Activated naive CD4-positive, alpha-beta T cell treated with anti-CD3 and anti-CD28 coated beads for 36 hours (primary cell): ENCODE results near the gene CEP250. TPM values are rescaled to one million over a fixed set of nuclear protein-coding genes. Genes with fewer than 3 reads are reported as not detected.

ENCODE experiments used
- CTCF ChIA-PET: fragments of 350-600 bp; sonication (Branson Sonifier 250); formaldehyde crosslinking; loops from one replicate; lab custom pipeline; 2021; ENCODE audit warnings: antibody characterized with exemption; lab: Charles Lee
- DNase-seq: peaks from one replicate; pipeline ENCODE4 v3.0.0-alpha.2; 2020
- H3K27ac Mint-ChIP-seq: one replicate; pipeline ENCODE4 v1.8.0; 2021; ENCODE audit warnings: mild to moderate bottlenecking, mixed read lengths
- H3K27me3 Mint-ChIP-seq: one replicate; pipeline ENCODE4 v1.8.0; 2021; ENCODE audit warnings: low read depth, mixed read lengths
- H3K36me3 Mint-ChIP-seq: one replicate; pipeline ENCODE4 v1.8.0; 2021; ENCODE audit warnings: low read depth, mixed read lengths
- H3K4me1 Mint-ChIP-seq: one replicate; pipeline ENCODE4 v1.8.0; 2021; ENCODE audit warnings: low read depth, mixed read lengths
- H3K4me3 Mint-ChIP-seq: one replicate; pipeline ENCODE4 v1.8.0; 2021; ENCODE audit warnings: mild to moderate bottlenecking, moderate library complexity, mixed read lengths
- H3K9me3 Mint-ChIP-seq: one replicate; pipeline ENCODE4 v1.8.0; 2021; ENCODE audit warnings: mixed read lengths
- intact Hi-C: fragments of 100-400 bp; cut with micrococcal nuclease; formaldehyde crosslinking; loops from one replicate; pipeline ENCODE4 v1.15.1; 2023
- total RNA-seq, 2 experiments: library from RNA; stranded (reverse); gene quantifications; one replicate each; pipeline ENCODE4 v1.2.3, GENCODE V29; 2021

Gene CEP250
- total RNA-seq, 2 experiments from 2014 or later, result 43.4 to 46.9 TPM

DNA sequence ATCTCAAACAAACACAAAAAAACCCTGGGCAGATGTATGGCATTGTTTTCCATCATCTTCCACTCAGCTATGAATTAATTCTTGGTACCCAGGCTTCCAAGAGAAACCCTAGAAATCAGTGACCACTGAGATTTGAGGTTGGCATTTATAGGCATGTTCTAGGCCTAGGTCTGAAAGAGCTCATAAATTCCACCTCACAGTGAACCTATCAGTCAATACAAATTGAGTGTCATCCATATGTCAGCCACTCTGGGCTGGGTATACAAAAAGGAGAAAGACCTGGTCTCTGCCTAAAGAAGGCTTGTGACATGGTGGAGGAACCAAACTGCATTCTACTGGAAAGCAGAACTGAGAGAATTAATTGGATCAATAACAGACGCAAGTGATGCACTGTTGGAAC lies 43.9 kb downstream of the CEP250 start:
- no peaks in the 10 kb centered on the region for H3K27me3 Mint-ChIP-seq
- H3K4me1 Mint-ChIP-seq, result no peaks in the 10 kb centered on the region
- DNase-seq, result no peak
- H3K4me3 Mint-ChIP-seq, result no peak overlapping the region
- CTCF ChIA-PET, result interaction anchor here (0.8 to 1.0 kb wide), 2 partner anchors 12 to 156 kb away, joined by 3 to 4 read pairs; no protein-coding TSS in a partner anchor
- H3K27ac Mint-ChIP-seq, result no peak overlapping the region
- intact Hi-C loops, result no loop called here
- no peaks in the 10 kb centered on the region for H3K9me3 Mint-ChIP-seq
- peaks cover 30% of the 10 kb centered on the region for H3K36me3 Mint-ChIP-seq

DNA sequence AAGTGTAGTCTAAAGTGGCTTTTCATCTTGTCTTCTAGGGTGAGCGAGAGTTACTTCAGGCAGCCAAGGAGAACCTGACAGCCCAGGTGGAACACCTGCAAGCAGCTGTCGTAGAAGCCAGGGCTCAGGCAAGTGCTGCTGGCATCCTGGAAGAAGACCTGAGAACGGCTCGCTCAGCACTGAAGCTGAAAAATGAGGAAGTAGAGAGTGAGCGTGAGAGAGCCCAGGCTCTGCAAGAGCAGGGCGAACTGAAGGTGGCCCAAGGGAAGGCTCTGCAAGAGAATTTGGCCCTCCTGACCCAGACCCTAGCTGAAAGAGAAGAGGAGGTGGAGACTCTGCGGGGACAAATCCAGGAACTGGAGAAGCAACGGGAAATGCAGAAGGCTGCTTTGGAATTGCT lies 47.0 kb downstream of the CEP250 start:
- CTCF ChIA-PET, result interaction anchor here (1.4 kb wide), 1 partner anchor 39 kb away, joined by 4 read pairs; no protein-coding TSS in a partner anchor
- no peaks in the 10 kb centered on the region for H3K9me3 Mint-ChIP-seq
- H3K36me3 Mint-ChIP-seq, result peaks cover 31% of the 10 kb centered on the region
- no peak overlapping the region for H3K27ac Mint-ChIP-seq
- H3K4me3 Mint-ChIP-seq, result no peak overlapping the region
- no peak for DNase-seq
- intact Hi-C loops, result no loop called here
- H3K27me3 Mint-ChIP-seq, result no peaks in the 10 kb centered on the region
- peaks cover 19% of the 10 kb centered on the region for H3K4me1 Mint-ChIP-seq

DNA sequence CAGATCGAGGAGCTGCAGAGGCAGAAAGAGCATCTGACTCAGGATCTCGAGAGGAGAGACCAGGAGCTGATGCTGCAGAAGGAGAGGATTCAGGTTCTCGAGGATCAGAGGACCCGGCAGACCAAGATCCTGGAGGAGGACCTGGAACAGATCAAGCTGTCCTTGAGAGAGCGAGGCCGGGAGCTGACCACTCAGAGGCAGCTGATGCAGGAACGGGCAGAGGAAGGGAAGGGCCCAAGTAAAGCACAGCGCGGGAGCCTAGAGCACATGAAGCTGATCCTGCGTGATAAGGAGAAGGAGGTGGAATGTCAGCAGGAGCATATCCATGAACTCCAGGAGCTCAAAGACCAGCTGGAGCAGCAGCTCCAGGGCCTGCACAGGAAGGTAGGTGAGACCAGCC lies 47.9 kb downstream of the CEP250 start:
- H3K4me3 Mint-ChIP-seq, result no peak overlapping the region
- CTCF ChIA-PET, result interaction anchor here (0.5 to 1.4 kb wide), 6 partner anchors 28 to 288 kb away, joined by 3 to 4 read pairs (median 3); no protein-coding TSS in a partner anchor
- H3K27ac Mint-ChIP-seq, result no peak overlapping the region
- peaks cover 31% of the 10 kb centered on the region for H3K36me3 Mint-ChIP-seq
- DNase-seq, result no peak
- H3K9me3 Mint-ChIP-seq, result no peaks in the 10 kb centered on the region
- H3K27me3 Mint-ChIP-seq, result no peaks in the 10 kb centered on the region
- H3K4me1 Mint-ChIP-seq, result peaks cover 19% of the 10 kb centered on the region
- intact Hi-C loops, result no loop called here

DNA sequence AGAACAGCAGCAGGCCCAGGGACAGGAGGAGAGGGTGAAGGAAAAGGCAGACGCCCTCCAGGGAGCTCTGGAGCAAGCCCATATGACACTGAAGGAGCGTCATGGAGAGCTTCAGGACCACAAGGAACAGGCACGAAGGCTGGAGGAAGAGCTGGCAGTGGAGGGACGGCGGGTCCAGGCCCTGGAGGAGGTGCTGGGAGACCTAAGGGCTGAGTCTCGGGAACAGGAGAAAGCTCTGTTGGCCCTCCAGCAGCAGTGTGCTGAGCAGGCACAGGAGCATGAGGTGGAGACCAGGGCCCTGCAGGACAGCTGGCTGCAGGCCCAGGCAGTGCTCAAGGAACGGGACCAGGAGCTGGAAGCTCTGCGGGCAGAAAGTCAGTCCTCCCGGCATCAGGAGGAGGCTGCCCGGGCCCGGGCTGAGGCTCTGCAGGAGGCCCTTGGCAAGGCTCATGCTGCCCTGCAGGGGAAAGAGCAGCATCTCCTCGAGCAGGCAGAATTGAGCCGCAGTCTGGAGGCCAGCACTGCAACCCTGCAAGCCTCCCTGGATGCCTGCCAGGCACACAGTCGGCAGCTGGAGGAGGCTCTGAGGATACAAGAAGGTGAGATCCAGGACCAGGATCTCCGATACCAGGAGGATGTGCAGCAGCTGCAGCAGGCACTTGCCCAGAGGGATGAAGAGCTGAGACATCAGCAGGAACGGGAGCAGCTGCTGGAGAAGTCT lies 48.6 kb downstream of the CEP250 start:
- DNase-seq, result no peak
- H3K36me3 Mint-ChIP-seq, result peaks cover 29% of the 10 kb centered on the region
- no peak overlapping the region for H3K27ac Mint-ChIP-seq
- H3K27me3 Mint-ChIP-seq, result no peaks in the 10 kb centered on the region
- no peak overlapping the region for H3K4me3 Mint-ChIP-seq
- H3K9me3 Mint-ChIP-seq, result no peaks in the 10 kb centered on the region
- H3K4me1 Mint-ChIP-seq, result peaks cover 19% of the 10 kb centered on the region
- intact Hi-C loops, result no loop called here
- CTCF ChIA-PET, result interaction anchor here (0.5 to 1.6 kb wide), 6 partner anchors 12 to 289 kb away, joined by 3 to 4 read pairs (median 3); no protein-coding TSS in a partner anchor

DNA sequence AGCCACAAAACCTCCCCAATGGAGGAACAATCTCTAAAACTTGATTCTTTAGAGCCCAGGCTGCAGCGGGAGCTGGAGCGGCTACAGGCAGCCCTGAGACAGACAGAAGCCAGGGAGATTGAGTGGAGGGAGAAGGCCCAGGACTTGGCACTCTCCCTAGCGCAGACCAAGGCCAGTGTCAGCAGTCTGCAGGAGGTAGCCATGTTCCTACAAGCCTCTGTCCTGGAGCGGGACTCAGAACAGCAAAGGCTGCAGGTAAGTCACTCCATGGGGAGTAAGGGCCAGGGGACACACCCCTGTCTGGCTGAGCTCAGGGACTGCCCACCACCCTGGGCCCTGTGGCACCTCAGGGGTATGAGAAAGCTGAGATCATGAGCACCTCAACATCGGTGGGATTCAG lies 49.4 kb downstream of the CEP250 start:
- no peak overlapping the region for H3K27ac Mint-ChIP-seq

DNA sequence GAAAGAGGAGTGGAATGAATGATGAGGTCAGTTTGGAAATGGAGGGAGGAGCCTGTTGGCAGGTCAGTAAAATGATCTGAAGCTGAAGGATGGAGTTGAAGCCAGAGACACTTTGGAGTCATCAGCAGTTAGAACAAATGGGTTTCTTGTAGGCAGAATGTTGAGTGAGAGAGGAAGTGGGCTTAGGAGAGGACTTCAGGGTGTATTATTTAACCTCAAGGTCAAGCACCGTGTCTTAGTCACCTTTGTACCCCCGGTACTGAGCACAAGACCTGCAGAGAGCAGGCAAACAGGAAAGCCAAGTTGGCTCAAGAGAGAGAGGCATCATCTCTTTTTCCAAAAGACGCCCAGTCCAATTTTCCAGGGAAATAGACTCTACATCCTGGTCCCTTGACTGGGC lies 50.8 kb downstream of the CEP250 start:
- H3K9me3 Mint-ChIP-seq, result no peaks in the 10 kb centered on the region
- H3K36me3 Mint-ChIP-seq, result peaks cover 25% of the 10 kb centered on the region
- H3K27me3 Mint-ChIP-seq, result no peaks in the 10 kb centered on the region
- H3K27ac Mint-ChIP-seq, result peak overlapping the region; percentile 55
- no peak for DNase-seq
- CTCF ChIA-PET, result interaction anchor here (0.6 kb wide), 1 partner anchor 151 kb away, joined by 3 read pairs; no protein-coding TSS in a partner anchor
- intact Hi-C loops, result no loop called here
- H3K4me1 Mint-ChIP-seq, result peaks cover 19% of the 10 kb centered on the region
- no peak overlapping the region for H3K4me3 Mint-ChIP-seq

More for the DNA sequence above, 49.4 kb downstream of the CEP250 start:
- H3K9me3 Mint-ChIP-seq, result no peaks in the 10 kb centered on the region
- no peak overlapping the region for H3K4me3 Mint-ChIP-seq
- peaks cover 29% of the 10 kb centered on the region for H3K36me3 Mint-ChIP-seq
- no peaks in the 10 kb centered on the region for H3K27me3 Mint-ChIP-seq
- peaks cover 19% of the 10 kb centered on the region for H3K4me1 Mint-ChIP-seq
- DNase-seq, result no peak
- CTCF ChIA-PET, result interaction anchor here (1.6 kb wide), 1 partner anchor 13 kb away, joined by 4 read pairs; no protein-coding TSS in a partner anchor
- intact Hi-C loops, result no loop called here

DNA sequence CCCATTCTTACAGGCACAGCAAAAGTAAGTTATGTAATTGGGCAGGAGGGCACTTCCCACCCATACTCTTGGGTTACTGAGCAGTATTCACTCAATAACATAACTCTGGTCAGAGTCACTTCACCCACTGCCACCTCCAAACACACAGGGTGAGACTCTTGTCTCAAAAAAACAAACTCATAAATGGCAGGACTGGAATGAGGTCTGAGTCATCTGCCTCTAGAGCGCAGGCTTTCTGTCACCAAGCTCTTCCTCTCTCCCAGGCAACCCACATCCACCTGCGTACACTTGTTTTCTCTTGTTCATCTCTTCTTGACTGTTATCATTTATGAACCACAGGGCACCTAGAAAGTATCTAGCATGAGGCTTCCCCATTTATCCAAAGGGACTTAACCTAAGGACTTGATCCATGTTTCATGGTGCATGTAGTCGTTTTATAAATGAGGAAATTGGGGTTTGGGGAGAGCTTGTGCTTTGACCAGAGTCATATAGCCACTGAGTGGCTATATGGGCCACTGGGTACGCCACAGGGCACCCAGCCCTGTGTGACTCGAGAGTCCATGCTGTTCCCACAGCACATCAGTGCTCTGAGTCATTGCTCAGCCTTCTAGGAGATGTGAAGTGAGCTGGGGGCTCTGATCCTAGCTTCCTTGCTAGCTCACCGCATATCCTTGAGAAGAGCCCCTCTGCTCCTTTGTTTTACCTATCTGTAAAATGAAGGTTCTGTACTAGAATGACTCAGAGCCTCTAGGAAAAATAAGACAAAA lies 51.7 kb downstream of the CEP250 start:
- Mint-ChIP-seq H3K4me1 (peaks cover 19% of the 10 kb centered on the region), H3K36me3 (peaks cover 29% of the 10 kb centered on the region), H3K27ac (peak overlapping the region; percentile 2), H3K9me3 (no peaks in the 10 kb centered on the region), H3K4me3 (no peak overlapping the region), H3K27me3 (no peaks in the 10 kb centered on the region)
- intact Hi-C loops, result no loop called here
- peak; percentile 18 for DNase-seq
- CTCF ChIA-PET, result interaction anchor here (1.4 kb wide), 1 partner anchor 112 kb away, joined by 4 read pairs; no protein-coding TSS in a partner anchor

DNA sequence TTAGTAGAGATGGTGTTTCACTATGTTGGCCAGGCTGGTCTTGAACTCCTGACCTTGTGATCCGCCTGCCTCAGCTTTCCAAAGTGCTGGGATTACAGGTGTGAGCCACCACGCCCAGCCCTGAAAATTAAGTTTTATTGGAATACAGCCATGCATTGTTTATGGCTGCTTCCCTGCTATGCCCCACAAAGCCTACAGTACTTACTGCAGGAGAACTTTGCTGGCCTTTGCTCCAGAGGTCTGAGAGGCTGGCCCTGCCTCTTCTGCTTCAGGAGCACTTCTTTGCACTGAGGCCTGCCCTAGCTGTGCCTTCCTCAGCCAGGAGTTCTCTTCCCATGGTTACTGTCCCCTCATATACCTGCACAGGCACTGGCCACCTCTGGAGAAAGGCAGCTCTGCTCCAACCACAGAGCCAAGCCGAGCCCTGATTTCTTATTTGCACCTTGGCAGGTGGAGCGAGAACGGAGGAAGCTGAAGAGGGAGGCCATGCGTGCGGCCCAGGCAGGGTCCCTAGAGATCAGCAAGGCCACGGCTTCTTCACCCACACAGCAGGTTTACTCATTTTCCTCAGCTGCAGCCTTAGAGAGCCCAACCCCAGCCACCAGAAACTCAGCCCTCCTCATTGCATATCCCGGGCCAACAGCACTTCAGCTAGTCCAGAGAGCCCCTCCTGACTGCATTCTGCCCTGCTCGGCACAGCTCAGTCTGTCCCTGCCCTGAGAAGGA lies 53.3 kb downstream of the CEP250 start:
- no peak overlapping the region for H3K27ac Mint-ChIP-seq

DNA sequence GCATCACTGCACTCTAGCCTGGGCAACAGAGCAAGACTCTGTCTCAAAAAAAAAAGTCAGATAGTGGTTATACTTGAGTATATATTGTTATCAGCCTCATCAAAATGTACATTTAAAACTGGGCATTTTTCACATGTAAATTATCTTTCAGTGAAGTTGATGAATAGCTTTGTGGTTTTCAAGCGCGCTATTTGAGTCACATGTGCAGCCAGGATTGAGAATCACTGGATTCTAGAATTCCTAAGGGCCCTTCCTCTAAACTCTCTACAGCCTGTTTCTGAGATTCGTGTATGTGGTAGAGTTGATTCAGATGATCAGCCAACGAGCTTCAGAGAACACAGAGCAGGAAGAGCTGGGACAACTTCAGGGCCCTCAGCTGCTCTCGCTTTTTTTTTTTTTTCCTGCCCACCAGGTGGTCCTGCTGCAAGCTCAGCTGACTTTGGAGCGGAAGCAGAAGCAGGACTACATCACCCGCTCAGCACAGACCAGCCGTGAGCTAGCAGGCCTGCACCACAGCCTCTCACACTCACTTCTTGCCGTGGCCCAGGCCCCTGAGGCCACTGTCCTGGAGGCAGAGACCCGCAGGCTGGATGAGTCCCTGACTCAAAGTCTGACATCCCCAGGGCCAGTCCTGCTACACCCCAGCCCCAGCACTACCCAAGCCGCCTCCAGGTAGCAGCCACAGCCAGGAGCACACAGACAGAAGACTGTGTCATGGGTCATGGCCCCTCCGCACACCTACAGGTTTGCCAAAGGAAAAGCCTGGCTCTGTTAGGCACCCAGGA lies 55.7 kb downstream of the CEP250 start:
- H3K9me3 Mint-ChIP-seq, result no peaks in the 10 kb centered on the region
- CTCF ChIA-PET, result interaction anchor here (0.6 to 1.4 kb wide), 6 partner anchors 12 to 351 kb away, joined by 3 to 7 read pairs (median 4); no protein-coding TSS in a partner anchor
- H3K4me3 Mint-ChIP-seq, result no peak overlapping the region
- peaks cover 9% of the 10 kb centered on the region for H3K4me1 Mint-ChIP-seq
- intact Hi-C loops, result no loop called here
- peaks cover 15% of the 10 kb centered on the region for H3K36me3 Mint-ChIP-seq
- no peak overlapping the region for H3K27ac Mint-ChIP-seq
- no peak for DNase-seq
- no peaks in the 10 kb centered on the region for H3K27me3 Mint-ChIP-seq

More for the DNA sequence above, 53.3 kb downstream of the CEP250 start:
- Mint-ChIP-seq H3K4me3 (no peak overlapping the region), H3K9me3 (no peaks in the 10 kb centered on the region), H3K4me1 (peaks cover 19% of the 10 kb centered on the region), H3K36me3 (peaks cover 27% of the 10 kb centered on the region), H3K27me3 (no peaks in the 10 kb centered on the region)
- intact Hi-C loops, result no loop called here
- CTCF ChIA-PET, result interaction anchor here (1.2 kb wide), 1 partner anchor 45 kb away, joined by 3 read pairs; no protein-coding TSS in a partner anchor
- DNase-seq, result no peak

DNA sequence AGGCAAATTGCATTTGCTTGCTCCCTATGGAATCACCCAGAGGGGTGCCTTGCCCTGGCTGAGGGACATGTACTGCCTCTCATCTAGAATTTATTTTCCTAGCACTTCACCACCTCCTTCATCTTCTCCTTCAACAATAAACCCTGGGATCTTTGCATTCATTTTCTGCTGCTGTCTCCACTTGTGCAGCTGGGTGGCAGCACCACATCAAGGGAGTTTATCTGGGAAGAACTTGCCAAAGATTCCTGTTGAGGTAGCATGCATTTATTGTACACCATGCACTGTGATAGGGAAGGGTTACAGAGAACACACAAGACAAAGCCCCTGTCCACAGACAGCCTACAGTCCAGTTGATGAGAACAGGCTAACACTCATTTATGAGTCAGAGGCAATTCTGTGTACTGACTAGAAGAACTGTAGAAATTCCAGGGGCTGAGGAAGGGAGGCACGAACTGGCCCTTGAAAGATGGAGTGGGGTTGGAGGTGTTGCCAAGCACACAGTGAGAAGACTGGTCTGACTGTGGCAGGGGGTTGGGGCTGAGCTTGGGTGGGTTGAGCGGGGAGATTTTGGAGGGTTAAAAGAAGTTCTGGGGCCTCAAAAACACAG lies 56.5 kb downstream of the CEP250 start:
- peak; percentile 22 for DNase-seq
- H3K4me3 Mint-ChIP-seq, result no peak overlapping the region
- H3K9me3 Mint-ChIP-seq, result no peaks in the 10 kb centered on the region
- CTCF ChIA-PET, result interaction anchor here (0.6 to 1.4 kb wide), 3 partner anchors 12 to 1076 kb away, joined by 3 to 4 read pairs (median 3); no protein-coding TSS in a partner anchor
- no peaks in the 10 kb centered on the region for H3K27me3 Mint-ChIP-seq
- peaks cover 15% of the 10 kb centered on the region for H3K36me3 Mint-ChIP-seq
- peak overlapping the region; percentile 50 for H3K27ac Mint-ChIP-seq
- H3K4me1 Mint-ChIP-seq, result peaks cover 2% of the 10 kb centered on the region
- intact Hi-C loops, result no loop called here
